H1 (cell line): ENCODE data around the gene ZNF177.

ENCODE experiments used
- POLR2A ChIP-seq, 2 experiments: IDR thresholded peaks; 1 replicate in 1 of 2; 2 replicates in 1 of 2; pipeline ENCODE4 v1.6.1; 2011; ENCODE audit warnings: low read depth in 2 of 2, low read length in 2 of 2, mild to moderate bottlenecking in 2 of 2; ENCODE audit errors: control extremely low read depth in 1 of 2
- ZNF274 ChIP-seq: IDR thresholded peaks from 2 replicates; pipeline ENCODE4 v1.7.0; 2012; ENCODE audit warnings: low read length, borderline replicate concordance; ENCODE audit errors: extremely low read depth
- TF ChIP-seq, protein P1 (sequence below), 3 experiments: IDR thresholded peaks; 1 replicate in 2 of 3; 2 replicates in 1 of 3; pipeline versions ENCODE4 v1.5.1 to v1.6.1; 2011; ENCODE audit warnings: low read length in 3 of 3, mild to moderate bottlenecking in 3 of 3, inconsistent platforms in 2 of 3, low read depth in 1 of 3, moderate library complexity in 1 of 3; ENCODE audit not compliant: insufficient read depth in 1 of 3; ENCODE audit errors: control extremely low read depth in 1 of 3

- no peak for TF ChIP-seq ZNF274
- TF ChIP-seq, protein P1, sequence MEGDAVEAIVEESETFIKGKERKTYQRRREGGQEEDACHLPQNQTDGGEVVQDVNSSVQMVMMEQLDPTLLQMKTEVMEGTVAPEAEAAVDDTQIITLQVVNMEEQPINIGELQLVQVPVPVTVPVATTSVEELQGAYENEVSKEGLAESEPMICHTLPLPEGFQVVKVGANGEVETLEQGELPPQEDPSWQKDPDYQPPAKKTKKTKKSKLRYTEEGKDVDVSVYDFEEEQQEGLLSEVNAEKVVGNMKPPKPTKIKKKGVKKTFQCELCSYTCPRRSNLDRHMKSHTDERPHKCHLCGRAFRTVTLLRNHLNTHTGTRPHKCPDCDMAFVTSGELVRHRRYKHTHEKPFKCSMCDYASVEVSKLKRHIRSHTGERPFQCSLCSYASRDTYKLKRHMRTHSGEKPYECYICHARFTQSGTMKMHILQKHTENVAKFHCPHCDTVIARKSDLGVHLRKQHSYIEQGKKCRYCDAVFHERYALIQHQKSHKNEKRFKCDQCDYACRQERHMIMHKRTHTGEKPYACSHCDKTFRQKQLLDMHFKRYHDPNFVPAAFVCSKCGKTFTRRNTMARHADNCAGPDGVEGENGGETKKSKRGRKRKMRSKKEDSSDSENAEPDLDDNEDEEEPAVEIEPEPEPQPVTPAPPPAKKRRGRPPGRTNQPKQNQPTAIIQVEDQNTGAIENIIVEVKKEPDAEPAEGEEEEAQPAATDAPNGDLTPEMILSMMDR (IDR thresholded peaks at IDR 0.05; ENCODE audit: control extremely low read depth in 1 of 3, insufficient read depth in 1 of 3, low read depth in 1 of 3, low read length in 3 of 3): no peak
- TF ChIP-seq POLR2A (IDR thresholded peaks at IDR 0.05; ENCODE audit: control extremely low read depth in 1 of 2, low read depth in 2 of 2, low read length in 2 of 2): no peak
These were observed 38.2 kb upstream of the ZNF177 start for GRCh38 chr19:9324584-9324962.
